Gastrocnemius medialis (tissue), 4 donors: ENCODE results near the gene PDLIM7.
"Not testable (repeated sequence)": the region's sequence is repeated elsewhere in the genome, so short reads cannot be mapped to it uniquely, and the experiment has no call there.

Source experiments
- CTCF ChIP-seq, 5 experiments: fragments of 450-650 bp in 3 of 5; fragments of 200-600 bp in 2 of 5; sonication (generic) in 2 of 5; IDR thresholded peaks in 4 of 5; conservative IDR thresholded peaks in 1 of 5; 1 replicate in 4 of 5; 2 replicates in 1 of 5; pipeline ENCODE4 v1.5.1; 2016 to 2019; ENCODE audit warnings: antibody characterized with exemption in 5 of 5, mild to moderate bottlenecking in 3 of 5, moderate library complexity in 3 of 5
- POLR2A ChIP-seq, 2 donors: fragments of 450-650 bp; IDR thresholded peaks; one replicate each; pipeline ENCODE4 v1.6.1; 2017; ENCODE audit warnings: antibody characterized with exemption in 2 of 2, mild to moderate bottlenecking in 2 of 2, moderate library complexity in 2 of 2

- TF ChIP-seq CTCF (IDR thresholded peaks at IDR 0.05 in 4 of 5, conservative IDR thresholded peaks at IDR 0.05 in 1 of 5); POLR2A (IDR thresholded peaks at IDR 0.05): not testable (repeated sequence)
These were observed 11.7 kb downstream of the PDLIM7 start for GRCh38 chr5:177485753-177486152.
